ENCODE data around the gene YIPF1.

Gene YIPF1

DNA sequence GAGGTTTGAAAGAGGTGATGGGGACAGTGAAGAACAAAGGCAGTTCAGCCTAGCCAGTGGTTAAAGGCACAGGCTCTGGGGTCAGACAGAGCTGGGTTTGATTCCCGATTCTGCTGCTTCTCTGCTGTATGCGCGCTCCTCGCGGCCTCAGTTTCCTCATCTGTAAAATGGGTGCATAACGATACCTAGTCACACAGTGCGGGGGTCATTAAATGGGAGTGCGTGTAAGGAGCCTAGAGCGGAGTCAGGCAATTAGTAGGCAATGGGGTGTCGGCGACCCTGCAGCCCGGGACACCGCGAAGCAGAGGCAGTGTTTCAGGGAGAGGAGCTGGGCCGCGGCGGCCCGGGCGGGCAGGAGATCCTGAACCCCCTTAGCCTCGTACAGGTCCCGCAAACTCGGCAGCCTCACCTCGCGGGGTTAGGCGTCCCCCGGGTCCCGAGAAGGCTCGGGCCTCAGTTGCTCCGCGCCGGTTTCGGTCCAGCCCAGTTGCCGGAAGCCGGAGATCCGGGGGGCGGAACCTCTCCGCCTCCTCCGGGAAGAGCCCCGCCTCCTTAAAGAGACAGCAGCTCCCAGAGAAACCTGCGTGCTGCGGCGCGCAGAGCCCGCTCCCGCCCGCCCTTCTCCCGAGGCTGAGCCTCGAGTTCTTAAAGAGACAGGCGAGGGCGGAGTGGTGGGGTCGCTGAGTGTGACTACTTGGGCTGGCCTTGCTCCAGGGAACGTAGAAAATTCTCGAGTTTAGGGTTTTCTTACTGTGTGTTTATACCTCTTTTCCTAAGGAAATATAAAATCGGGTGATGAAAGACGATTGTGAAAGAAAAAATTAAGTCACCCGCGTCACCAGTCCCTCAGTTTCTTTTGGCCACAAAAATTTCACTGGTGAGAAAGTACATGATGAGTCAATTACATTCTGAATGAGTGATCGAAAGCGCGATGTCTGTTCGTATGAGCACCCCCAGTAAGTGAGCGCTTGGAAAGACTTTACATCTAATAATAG lies at the start of gene YIPF1:
Gene YIPF1, minus strand, starts transcription at position 494 of the 995 bp plus-strand sequence. CDS start 860 bp downstream, outside the sequence.
- DNase-seq (ENCODE audit: extremely low read depth in 1 of 2, low read depth in 1 of 2), result peak; percentile 55 to 77

DNA sequence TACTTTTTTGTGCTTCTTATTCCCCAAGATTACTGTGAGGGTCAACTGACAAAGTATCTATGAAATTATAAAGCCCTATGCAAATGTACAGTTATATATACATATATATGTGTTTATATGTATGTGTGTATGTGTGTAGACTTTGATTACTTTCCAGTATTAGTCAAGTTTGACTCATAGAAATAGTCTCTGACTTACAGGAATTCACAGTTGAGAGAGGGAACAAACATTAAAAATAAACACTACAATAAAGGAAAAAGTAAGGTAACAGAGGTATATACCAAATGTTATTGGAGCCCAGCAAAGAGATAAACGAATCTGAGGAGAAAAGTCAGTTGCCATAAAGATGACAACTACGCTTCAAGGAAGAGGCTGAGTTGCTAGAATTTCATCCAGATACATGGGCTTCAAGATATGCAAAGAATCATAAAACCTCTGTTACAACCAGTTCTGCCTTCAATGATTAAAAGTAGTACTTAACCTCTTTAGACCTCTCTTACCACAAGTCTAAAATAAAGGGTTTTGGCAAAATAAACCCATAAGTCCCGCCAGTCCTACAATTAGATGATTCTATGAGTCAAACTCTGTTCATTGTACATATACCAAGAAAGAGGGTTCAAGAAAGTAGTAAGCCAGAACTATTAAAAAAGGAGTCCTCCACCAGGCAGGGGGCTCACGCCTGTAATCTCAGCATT lies 48.7 kb upstream of the YIPF1 start:
- no peak for DNase-seq (ENCODE audit: extremely low read depth in 1 of 2, low read depth in 1 of 2)

GRCh38 chr1:53936430-53936829 lies 46.8 kb upstream of the YIPF1 start:
- DNase-seq (ENCODE audit: extremely low read depth in 1 of 2, low read depth in 1 of 2), result no peak

- DNase-seq (ENCODE audit: extremely low read depth in 1 of 2, low read depth in 1 of 2), result no peak
Measured at GRCh38 chr1:53934170-53934765, 44.7 kb upstream of the YIPF1 start.

DNA sequence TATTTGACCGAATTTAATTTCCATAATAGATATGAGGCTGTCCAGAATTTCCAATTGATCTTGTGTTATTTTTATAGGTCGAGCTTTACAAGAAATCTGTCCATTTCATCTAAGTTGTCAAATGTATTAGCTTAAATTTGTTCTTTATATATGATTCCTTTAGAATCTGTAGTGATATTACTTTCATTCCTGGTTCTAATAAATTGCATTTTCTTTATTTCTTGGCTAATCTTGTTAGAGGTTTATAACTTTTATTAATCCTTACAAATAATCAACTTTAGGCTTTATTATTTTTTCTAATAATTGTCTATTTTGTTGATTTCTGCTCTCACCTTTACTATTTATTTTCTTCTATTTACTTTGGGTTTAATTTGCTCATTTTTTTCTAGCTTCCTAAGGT lies 41.9 kb upstream of the YIPF1 start:
- no peak for DNase-seq (ENCODE audit: extremely low read depth in 1 of 2, low read depth in 1 of 2)

DNA sequence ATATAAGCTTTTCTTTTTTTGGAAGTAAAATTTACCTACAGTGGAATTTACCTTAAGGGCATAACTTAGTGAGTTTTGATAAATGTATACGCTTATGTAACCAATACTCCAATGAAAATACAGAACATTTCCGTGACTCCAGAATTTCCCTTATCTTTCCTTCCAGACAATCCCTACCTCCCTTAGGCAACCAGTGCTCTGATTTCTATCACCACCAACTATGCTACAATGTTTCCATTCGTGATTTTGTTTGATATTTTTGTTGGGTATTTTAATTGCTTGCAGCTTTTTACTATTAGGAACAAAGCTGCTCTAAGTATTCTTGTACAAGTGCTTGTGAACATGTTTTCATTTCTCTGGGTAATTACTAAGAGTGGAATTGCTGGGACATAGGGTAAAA lies 41.3 kb upstream of the YIPF1 start:
- DNase-seq (ENCODE audit: extremely low read depth in 1 of 2, low read depth in 1 of 2), result no peak

- no peak for DNase-seq (ENCODE audit: extremely low read depth in 1 of 2, low read depth in 1 of 2)
Measured at GRCh38 chr1:53929246-53929960, 39.8 kb upstream of the YIPF1 start.

GRCh38 chr1:53927376-53927881 lies 37.8 kb upstream of the YIPF1 start:
- DNase-seq (ENCODE audit: extremely low read depth in 1 of 2, low read depth in 1 of 2), result no peak

DNA sequence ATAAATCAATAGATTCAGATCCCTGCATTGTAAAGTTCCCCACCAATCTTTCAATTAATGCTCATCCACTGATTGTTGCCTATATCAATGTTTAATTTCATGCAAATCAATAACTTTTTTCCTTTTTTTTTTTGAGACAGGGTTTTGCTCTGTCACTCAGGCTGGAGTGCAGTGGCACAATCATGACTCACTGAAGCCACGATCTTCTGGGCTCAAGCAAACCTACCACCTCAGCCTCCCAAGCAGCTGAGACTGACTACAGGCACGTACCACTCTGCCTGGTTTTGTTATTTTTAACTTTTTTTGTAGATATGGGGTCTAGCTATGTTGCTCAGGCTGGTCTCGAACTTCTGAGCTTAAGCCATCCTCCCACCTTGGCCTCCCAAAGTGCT lies 30.1 kb upstream of the YIPF1 start:
- DNase-seq (ENCODE audit: extremely low read depth in 1 of 2, low read depth in 1 of 2), result no peak

DNA sequence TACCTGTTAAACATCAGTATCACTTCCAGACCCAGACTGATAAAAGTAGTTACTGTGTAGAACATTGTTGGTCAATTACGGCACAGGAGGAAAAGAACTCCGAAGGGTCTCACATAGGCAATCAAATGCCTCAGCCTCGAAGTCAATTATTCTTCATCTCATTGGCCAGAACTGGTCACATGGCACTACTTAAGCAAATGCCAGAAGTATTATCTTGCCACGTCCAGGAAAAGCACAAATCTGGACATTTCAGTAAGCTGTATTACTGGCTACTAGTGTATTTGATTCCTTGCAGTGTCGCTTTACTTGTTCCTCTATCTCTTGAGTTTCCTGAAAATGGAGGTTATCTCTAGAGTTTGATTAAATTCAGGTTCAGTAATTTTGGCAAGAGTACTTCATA lies 28.7 kb upstream of the YIPF1 start:
- DNase-seq (ENCODE audit: extremely low read depth in 1 of 2, low read depth in 1 of 2), result no peak

- no peak for DNase-seq (ENCODE audit: extremely low read depth in 1 of 2, low read depth in 1 of 2)
Measured at GRCh38 chr1:53913352-53914033, 23.9 kb upstream of the YIPF1 start.

DNA sequence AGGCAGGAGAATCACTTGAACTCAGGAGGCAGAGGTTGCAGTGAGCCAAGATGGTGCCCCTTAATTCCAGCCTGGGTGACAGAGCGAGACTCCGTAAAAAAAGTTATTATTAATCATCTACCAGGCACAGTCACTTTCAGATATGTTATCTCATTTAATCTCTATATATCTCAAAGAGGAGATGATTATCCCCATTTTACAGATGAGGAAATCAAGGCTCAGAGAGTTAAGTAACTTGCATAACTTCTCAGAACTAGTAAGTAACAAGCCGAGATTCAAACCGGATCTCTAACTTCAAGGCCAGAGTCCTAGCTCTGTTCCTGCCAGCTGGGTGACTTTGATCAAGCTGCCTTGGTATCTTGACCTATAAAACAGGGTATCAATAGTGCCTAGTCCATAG lies 21.8 kb upstream of the YIPF1 start:
- no peak for DNase-seq (ENCODE audit: extremely low read depth in 1 of 2, low read depth in 1 of 2)

DNA sequence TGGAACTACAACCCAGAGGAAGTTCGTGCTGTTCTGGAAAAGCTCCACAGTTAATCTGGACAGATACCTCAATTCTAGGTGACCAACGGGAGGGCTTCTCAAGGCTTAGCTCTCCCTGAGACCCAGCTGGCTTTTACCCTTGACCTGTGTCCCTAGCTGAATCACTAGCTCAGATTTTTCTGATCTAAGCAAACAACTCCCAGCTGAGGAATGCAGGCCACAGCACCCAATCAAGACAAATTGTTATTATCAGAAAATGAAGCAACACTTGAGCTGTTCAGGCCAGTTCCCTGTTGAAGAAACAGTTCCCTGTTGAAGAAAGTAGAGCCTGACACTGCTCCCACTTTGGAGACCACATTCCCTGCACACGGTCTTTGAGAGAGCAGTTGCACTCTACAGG lies 20.3 kb upstream of the YIPF1 start:
- no peak for DNase-seq (ENCODE audit: extremely low read depth in 1 of 2, low read depth in 1 of 2)

DNA sequence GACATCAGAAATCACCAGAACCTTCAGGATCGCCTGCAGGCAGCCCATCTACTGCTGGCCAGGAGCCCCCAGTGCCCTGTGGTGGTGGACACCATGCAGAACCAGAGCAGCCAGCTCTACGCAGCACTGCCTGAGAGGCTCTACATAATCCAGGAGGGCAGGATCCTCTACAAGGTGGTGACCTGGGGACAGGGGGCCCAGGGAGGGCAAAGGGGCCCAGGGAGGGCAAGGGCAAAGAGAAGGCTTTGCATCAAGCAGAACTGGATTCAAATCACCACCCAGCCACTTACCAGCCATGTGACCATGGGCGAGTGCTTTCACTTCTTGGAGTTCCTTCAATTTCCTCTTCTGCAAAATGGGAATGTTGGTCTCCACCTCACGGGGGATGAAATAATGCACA lies 16.5 kb upstream of the YIPF1 start:
- no peak for DNase-seq (ENCODE audit: extremely low read depth in 1 of 2, low read depth in 1 of 2)

DNA sequence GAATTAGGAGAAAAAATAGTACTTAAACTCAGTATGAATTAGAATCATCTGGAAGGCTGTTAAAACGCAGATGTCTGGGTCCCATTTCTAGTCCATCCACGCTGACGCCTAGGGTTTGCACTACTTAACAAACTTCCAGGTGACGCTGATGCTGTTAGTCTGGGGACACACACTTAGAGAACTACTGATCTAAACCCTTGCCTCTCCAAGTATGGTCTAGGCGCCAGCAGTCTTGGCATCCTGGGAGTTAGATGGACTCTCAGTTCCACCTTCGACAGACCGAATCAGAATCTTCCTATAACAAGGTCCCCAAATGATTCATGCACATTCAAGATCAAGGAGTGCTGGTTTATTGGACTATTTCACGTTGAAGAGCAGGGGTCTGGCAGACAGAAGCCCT lies 15.9 kb upstream of the YIPF1 start:
- no peak for DNase-seq (ENCODE audit: extremely low read depth in 1 of 2, low read depth in 1 of 2)

- no peak for DNase-seq (ENCODE audit: extremely low read depth in 1 of 2, low read depth in 1 of 2)
Measured at GRCh38 chr1:53902235-53903138, 12.9 kb upstream of the YIPF1 start.

GRCh38 chr1:53899708-53900107 lies 10.1 kb upstream of the YIPF1 start:
- no peak for DNase-seq (ENCODE audit: extremely low read depth in 1 of 2, low read depth in 1 of 2)

DNA sequence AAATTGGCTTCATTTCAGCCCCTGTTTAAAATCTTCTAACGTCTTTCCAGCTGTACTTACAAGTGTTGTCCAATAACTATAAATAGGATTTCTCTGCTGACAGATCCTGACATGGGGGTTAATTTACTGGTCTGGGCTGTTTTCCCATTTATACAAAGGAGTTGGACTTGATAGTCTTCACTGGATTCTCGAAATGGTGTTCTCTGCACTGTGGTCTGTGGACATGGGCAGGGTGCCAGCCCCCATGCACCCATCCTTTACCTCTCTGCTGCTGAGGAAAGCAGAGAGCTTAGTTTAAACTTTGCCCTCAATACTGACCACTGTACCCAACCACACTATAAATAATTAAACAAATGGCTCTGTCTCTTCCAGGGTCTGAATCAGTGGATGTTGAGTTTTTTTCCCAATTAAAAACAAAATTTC lies 9.6 kb upstream of the YIPF1 start:
- no peak for DNase-seq (ENCODE audit: extremely low read depth in 1 of 2, low read depth in 1 of 2)

DNA sequence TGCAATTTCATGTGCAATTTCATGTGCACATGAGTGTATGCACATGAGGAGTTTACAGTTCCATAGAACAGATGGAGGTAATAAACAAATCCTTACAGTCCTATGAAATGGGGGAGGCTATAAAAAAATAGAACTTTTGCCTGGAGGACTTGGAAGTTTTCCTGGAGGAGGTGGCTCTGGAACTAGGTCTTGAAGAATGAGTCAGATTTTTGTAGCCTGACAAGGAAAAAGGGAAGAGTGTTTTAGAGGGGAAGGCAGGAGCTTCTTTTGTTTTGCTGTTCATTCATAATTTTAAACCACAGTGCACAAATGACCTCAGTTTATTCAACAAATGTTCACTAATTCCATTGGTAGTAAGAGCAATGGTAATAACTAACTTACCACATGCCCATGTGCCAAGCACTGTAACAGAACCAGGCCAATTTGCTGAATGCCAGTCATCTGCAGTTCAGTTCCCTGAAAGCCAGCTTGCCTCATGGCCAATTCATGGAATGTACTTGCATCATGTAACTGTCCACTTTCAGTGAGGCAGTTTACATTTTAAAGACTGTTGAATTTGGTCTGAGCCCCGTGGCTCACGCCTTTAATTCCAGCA lies 7.1 kb upstream of the YIPF1 start:
- DNase-seq (ENCODE audit: extremely low read depth in 1 of 2, low read depth in 1 of 2), result no peak
